Fibroblast of pulmonary artery (primary cell): ENCODE data around the gene AGPAT3.

Source experiments
- DNase-seq: peaks from one replicate; pipeline ENCODE4 v3.0.0-alpha.2; 2010; ENCODE audit warnings: low read depth
- H3K4me3 ChIP-seq: replicated peaks from 2 replicates; pipeline ENCODE4 v1.5.1; 2011; ENCODE audit warnings: low read depth, mild to moderate bottlenecking, control low read depth, low read length, moderate library complexity
- TF ChIP-seq, protein P1 (sequence below): IDR thresholded peaks from 2 replicates; pipeline ENCODE4 v1.5.1; 2011; ENCODE audit warnings: mild to moderate bottlenecking, control low read depth, low read length, inconsistent platforms; ENCODE audit errors: missing control alignments

The AGPAT3 gene

GRCh38 chr21:43993420-43993934 lies 128.5 kb downstream of the AGPAT3 start:
- TF ChIP-seq, protein P1, sequence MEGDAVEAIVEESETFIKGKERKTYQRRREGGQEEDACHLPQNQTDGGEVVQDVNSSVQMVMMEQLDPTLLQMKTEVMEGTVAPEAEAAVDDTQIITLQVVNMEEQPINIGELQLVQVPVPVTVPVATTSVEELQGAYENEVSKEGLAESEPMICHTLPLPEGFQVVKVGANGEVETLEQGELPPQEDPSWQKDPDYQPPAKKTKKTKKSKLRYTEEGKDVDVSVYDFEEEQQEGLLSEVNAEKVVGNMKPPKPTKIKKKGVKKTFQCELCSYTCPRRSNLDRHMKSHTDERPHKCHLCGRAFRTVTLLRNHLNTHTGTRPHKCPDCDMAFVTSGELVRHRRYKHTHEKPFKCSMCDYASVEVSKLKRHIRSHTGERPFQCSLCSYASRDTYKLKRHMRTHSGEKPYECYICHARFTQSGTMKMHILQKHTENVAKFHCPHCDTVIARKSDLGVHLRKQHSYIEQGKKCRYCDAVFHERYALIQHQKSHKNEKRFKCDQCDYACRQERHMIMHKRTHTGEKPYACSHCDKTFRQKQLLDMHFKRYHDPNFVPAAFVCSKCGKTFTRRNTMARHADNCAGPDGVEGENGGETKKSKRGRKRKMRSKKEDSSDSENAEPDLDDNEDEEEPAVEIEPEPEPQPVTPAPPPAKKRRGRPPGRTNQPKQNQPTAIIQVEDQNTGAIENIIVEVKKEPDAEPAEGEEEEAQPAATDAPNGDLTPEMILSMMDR, result no peak
- no peak for DNase-seq
- H3K4me3 ChIP-seq, result no peak overlapping the region

GRCh38 chr21:43994085-43994484 lies 129.1 kb downstream of the AGPAT3 start:
- no peak for DNase-seq
- no peak overlapping the region for H3K4me3 ChIP-seq
- TF ChIP-seq, protein P1, result no peak

- no peak for DNase-seq
- no peak overlapping the region for H3K4me3 ChIP-seq
- TF ChIP-seq, protein P1, result no peak
Measured at GRCh38 chr21:43994646-43995045, 129.6 kb downstream of the AGPAT3 start.

DNA sequence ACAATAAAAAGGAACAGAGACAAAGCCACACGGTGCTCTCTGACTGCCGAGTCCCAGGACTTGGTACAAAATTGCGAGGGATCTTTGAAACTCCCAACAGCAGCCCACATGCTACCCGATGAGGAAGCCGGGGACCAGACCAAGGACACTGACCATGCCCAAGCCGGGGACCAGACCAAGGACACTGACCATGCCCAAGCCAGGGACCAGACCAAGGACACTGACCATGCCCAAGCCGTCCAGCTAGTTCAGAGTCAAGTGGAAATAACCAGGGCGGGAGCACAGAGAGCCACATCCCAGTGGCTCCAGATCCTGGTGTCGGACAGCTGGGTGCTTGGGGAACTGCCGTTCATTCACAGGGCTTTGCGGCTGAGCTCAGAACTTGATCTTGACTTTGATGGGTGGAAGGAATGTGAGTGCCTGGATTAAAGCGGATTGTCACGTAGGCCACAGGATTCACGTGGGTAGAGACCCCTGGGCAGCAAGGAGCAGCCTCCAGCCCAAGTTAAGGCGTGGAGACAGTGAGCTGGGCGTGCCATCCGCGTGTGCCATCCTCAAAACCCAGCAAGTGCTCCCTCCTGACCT lies 130.6 kb downstream of the AGPAT3 start:
- TF ChIP-seq, protein P1, result no peak
- no peak for DNase-seq
- no peak overlapping the region for H3K4me3 ChIP-seq

GRCh38 chr21:43997766-43998742 lies 133.0 kb downstream of the AGPAT3 start:
- DNase-seq, result no peak
- TF ChIP-seq, protein P1, result no peak
- no peak overlapping the region for H3K4me3 ChIP-seq

- TF ChIP-seq, protein P1, result no peak
- H3K4me3 ChIP-seq, result no peak overlapping the region
- no peak for DNase-seq
Measured at GRCh38 chr21:44000360-44000759, 135.3 kb downstream of the AGPAT3 start.
